ENCODE results near the gene HACD3. TPM values are rescaled to one million over a fixed set of nuclear protein-coding genes. Genes with fewer than 3 reads are reported as not detected.
"Not testable (repeated sequence)": the region's sequence is repeated elsewhere in the genome, so short reads cannot be mapped to it uniquely, and the experiment has no call there.

HACD3 gene
- polyA plus RNA-seq, 2 of the 4 experiments (the other 2 are of a cell fraction): 151 to 212 TPM

- TF ChIP-seq ZNF302 (CRISPR knock-in tag; IDR thresholded peaks at IDR 0.05): no peak
- TF ChIP-seq POLR2A (IDR thresholded peaks at IDR 0.05; ENCODE audit: low read length): no peak
- no peak for TF ChIP-seq NPAS2 (CRISPR knock-in tag; IDR thresholded peaks at IDR 0.05; ENCODE audit: borderline replicate concordance)
Observed at GRCh38 chr15:65550681-65551098, 20.4 kb downstream of the HACD3 start (continued).

- FAIRE-seq (no peak), DNase-seq (ENCODE audit: low read depth in 1 of 2, low spot score in 1 of 2) (no peak), ATAC-seq (peak; percentile 50 to 51; a peak in 3 of 6 replicates)
- no peaks in the 10 kb centered on the region for H3K9me3 ChIP-seq
- CTCF ChIA-PET: interaction anchor here (1.2 kb wide), 1 partner anchor 34 kb away, joined by 4 read pairs; the partner anchor contains the start of gene DPP8
- 0 out of 3 replicates have a peak, but pooled peaks cover 2% of the 10 kb centered on the region for H3K4me1 ChIP-seq
- 72% methylated on average over 2 of the region's 2 CpGs for WGBS (ENCODE audit: missing lambda C conversion rate)
- no peak overlapping the region for H3K27ac ChIP-seq
- no peak overlapping the region for H3K4me2 ChIP-seq
- TF ChIP-seq NFE2L2 (conservative IDR thresholded peaks at IDR 0.05; ENCODE audit: low read length) (0 out of 2 replicates have a peak, but pooled peaks have one; percentile 26), ESRRA (IDR thresholded peaks at IDR 0.05; ENCODE audit: borderline replicate concordance, low read length) (no peak), HOXB13 (CRISPR knock-in tag; IDR thresholded peaks at IDR 0.05; ENCODE audit: low read depth) (no peak)
- H3K4me3 ChIP-seq: no peak overlapping the region
- POLR2A ChIA-PET: interaction anchor here (1.0 kb wide), 1 partner anchor 60 kb away, joined by 3 read pairs; no protein-coding TSS in a partner anchor
Observed at GRCh38 chr15:65551183-65551582, 20.9 kb downstream of the HACD3 start.

- H3K4me2 ChIP-seq; POLR2A ChIA-PET; DNase-seq (ENCODE audit: low read depth in 1 of 2, low spot score in 1 of 2); H3K27ac ChIP-seq; FAIRE-seq; ATAC-seq; H3K4me1 ChIP-seq; H3K9me3 ChIP-seq; H3K4me3 ChIP-seq: not testable (repeated sequence)
- 93% methylated on average over 5 of the region's 6 CpGs for WGBS (ENCODE audit: missing lambda C conversion rate)
- CTCF ChIA-PET: interaction anchor here (1.3 to 1.5 kb wide), 2 partner anchors 19 to 27 kb away, joined by 3 read pairs; no protein-coding TSS in a partner anchor
Observed at GRCh38 chr15:65552851-65553250, 22.6 kb downstream of the HACD3 start.

GRCh38 chr15:65553691-65554090, 23.4 kb downstream of the HACD3 start:
- TF ChIP-seq CEBPB (IDR thresholded peaks at IDR 0.05): no peak
- TF ChIP-seq RAD21 (conservative IDR thresholded peaks at IDR 0.05 in 1 of 2, IDR thresholded peaks at IDR 0.05 in 1 of 2): no peak
- no peak for TF ChIP-seq TFCP2L1 (CRISPR knock-in tag; IDR thresholded peaks at IDR 0.05)
- TF ChIP-seq GATA3 (IDR thresholded peaks at IDR 0.05; ENCODE audit: borderline replicate concordance): no peak
- TF ChIP-seq POLR2AphosphoS2 (conservative IDR thresholded peaks at IDR 0.05; ENCODE audit: low read length): no peak
- TF ChIP-seq HDAC2 (IDR thresholded peaks at IDR 0.05): no peak
- no peak for TF ChIP-seq EP300 (IDR thresholded peaks at IDR 0.05)
- ChIA-PET CTCF (interaction anchor here (0.8 to 1.6 kb wide), 5 partner anchors 10 to 132 kb away, joined by 3 to 7 read pairs (median 3); no protein-coding TSS in a partner anchor), POLR2A (no interaction called here)
- WGBS (ENCODE audit: missing lambda C conversion rate): 92% methylated on average over 3 of the region's 3 CpGs
- FAIRE-seq: no peak
- Histone ChIP-seq H3K4me3 (no peak overlapping the region), H3K9me3 (no peaks in the 10 kb centered on the region), H3K27ac (no peak overlapping the region), H3K4me1 (0 out of 3 replicates have a peak, but pooled peaks cover 2% of the 10 kb centered on the region), H3K4me2 (no peak overlapping the region)
- DNase-seq (ENCODE audit: low read depth in 1 of 2, low spot score in 1 of 2): no peak
- no peak for ATAC-seq

GRCh38 chr15:65556622-65557021, 26.4 kb downstream of the HACD3 start:
- ATAC-seq (no peak), FAIRE-seq (no peak), DNase-seq (ENCODE audit: low read depth in 1 of 2, low spot score in 1 of 2) (no peak)
- WGBS (ENCODE audit: missing lambda C conversion rate): 94% methylated on average over 7 of the region's 7 CpGs
- H3K9me3 ChIP-seq: no peaks in the 10 kb centered on the region
- no peak for TF ChIP-seq ZC3H11A (IDR thresholded peaks at IDR 0.05)
- no peak for TF ChIP-seq MAX (IDR thresholded peaks at IDR 0.05)
- no peak for TF ChIP-seq JUN (IDR thresholded peaks at IDR 0.05)
- no peaks in the 10 kb centered on the region for H3K4me1 ChIP-seq
- no peak overlapping the region for H3K4me2 ChIP-seq
- POLR2A ChIA-PET: no interaction called here
- H3K4me3 ChIP-seq: no peak overlapping the region
- H3K27ac ChIP-seq: no peak overlapping the region
- CTCF ChIA-PET: interaction anchor here (0.6 to 1.2 kb wide), 3 partner anchors 38 to 503 kb away, joined by 3 read pairs; no protein-coding TSS in a partner anchor

GRCh38 chr15:65558336-65558735, 28.1 kb downstream of the HACD3 start:
- Histone ChIP-seq H3K4me3 (no peak overlapping the region), H3K4me1 (no peaks in the 10 kb centered on the region), H3K4me2 (no peak overlapping the region), H3K27ac (no peak overlapping the region), H3K9me3 (no peaks in the 10 kb centered on the region)
- WGBS (ENCODE audit: missing lambda C conversion rate): 96% methylated on average over 5 of the region's 5 CpGs
- ChIA-PET CTCF (interaction anchor here (0.6 to 1.4 kb wide), 7 partner anchors 8 to 80 kb away, joined by 3 to 5 read pairs (median 3); no protein-coding TSS in a partner anchor), POLR2A (no interaction called here)
- DNase-seq (ENCODE audit: low read depth in 1 of 2, low spot score in 1 of 2): no peak
- no peak for FAIRE-seq
- TF ChIP-seq REST (IDR thresholded peaks at IDR 0.05) (no peak), FOSB (CRISPR knock-in tag; IDR thresholded peaks at IDR 0.05) (no peak), HES2 (IDR thresholded peaks at IDR 0.05) (no peak), CHD4 (IDR thresholded peaks at IDR 0.05; ENCODE audit: borderline replicate concordance) (no peak), FOSL2 (IDR thresholded peaks at IDR 0.05) (no peak), FOSL2 (CRISPR knock-in tag; IDR thresholded peaks at IDR 0.05) (no peak), BHLHE40 (IDR thresholded peaks at IDR 0.05; ENCODE audit: low read depth, low read length) (no peak), JUNB (IDR thresholded peaks at IDR 0.05) (no peak), CBX8 (IDR thresholded peaks at IDR 0.05) (no peak), HEYL (CRISPR knock-in tag; IDR thresholded peaks at IDR 0.05) (no peak)
- no peak for ATAC-seq
